Measurements from ENCODE around the gene COL18A1.

COL18A1 gene

DNA sequence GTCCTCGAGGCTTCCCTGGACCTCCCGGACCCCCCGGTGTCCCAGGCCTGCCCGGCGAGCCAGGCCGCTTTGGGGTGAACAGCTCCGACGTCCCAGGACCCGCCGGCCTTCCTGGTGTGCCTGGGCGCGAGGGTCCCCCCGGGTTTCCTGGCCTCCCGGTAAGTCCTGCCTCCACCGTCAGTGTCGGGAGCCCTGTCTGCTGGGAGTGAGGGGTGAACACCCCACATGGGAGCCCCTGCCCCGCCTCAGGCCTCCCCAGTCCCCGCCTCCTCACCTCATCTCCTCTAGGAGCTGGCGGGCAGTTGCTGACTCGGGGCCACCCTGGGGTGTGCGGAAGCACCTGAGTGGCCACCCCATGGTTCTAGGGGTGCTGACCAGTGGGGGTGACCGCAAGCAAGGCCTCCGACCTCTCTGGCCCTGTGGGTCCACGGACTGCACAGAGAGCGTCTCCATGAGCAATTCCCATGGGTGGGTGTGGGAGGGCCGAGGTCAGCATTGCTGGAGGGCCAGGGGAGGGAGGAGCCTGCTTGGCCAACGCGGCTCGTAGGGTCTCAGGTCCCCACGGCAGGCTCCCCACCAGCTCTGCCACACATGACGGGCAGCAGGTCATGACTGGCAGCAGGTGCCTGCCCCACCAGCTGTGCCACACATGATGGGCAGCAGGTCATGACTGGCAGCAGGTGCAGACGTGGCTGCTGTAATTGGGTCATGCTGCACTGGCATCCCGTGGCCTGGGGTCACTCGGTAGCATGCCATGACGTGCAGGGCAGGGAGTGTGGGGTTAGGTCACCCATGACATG is 75.9 kb downstream of the COL18A1 start:
- DNase-seq (ENCODE audit: low read depth in 2 of 2): no peak

DNA sequence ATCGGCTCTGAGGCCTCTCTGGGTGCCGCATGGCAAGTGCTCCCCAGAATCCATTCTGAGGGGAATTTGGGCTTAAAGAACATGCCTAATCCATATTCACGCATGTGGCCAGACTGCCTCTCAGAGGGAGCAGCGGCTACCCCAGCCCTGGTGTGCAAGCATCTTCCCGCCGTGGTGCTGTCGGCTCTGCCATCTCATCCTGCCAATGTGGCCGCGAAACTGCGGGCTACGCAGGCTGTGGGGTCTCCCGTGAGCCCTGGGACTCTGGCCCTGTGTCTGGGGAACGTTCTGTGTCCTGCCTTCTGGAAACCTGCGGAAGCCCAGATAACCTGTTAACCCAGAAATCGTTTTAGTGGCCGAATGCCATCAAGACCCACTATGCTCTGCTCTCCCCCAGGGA is 76.6 kb downstream of the COL18A1 start:
- DNase-seq (ENCODE audit: low read depth in 2 of 2): no peak

DNA sequence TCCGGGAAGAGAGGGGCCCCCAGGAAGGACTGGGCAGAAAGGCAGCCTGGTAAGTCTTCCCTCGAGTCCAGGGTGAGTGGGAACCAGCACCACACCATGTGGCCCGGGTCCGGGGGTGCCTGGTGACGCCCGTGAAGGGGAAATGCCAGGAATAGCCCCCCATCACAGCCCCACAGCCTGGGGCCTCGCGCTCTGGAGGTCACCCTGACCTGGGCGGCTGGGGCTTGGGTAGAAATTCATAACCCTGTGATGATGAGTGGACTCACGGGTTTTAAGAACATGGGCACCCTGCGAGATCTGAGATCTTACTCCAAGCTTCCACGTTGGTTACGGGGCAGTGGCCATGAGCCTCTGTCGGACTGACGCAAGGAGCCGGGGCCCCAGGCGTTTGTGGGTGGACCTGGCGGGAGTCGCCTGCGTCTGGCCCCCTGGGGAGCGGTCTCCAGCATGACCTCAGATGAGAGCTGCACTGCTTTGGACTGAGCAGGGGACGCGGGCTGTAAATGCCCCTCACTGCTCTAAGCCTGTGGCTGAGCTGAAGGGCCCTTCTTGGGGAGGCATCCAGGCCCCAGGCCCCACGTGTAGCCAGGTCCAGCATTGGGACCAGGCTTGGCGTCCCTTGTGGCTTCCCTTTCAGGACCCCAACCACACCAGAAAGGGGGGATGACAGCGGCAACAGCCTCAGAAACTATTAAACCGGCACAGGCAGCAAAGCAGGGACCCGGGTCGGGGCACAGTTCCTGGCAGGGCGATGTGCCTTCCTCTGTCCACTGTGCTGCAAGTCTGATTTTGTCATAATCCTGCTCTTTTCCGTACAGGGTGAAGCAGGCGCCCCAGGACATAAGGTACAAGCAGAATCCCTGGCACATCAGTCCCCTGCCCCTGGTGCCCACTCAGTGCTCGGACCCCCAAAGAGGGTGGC is 77.3 kb downstream of the COL18A1 start:
- no peak for DNase-seq (ENCODE audit: low read depth in 2 of 2)

GRCh38 chr21:45482899-45483821 is 78.2 kb downstream of the COL18A1 start:
- DNase-seq (ENCODE audit: low read depth in 2 of 2): no peak

DNA sequence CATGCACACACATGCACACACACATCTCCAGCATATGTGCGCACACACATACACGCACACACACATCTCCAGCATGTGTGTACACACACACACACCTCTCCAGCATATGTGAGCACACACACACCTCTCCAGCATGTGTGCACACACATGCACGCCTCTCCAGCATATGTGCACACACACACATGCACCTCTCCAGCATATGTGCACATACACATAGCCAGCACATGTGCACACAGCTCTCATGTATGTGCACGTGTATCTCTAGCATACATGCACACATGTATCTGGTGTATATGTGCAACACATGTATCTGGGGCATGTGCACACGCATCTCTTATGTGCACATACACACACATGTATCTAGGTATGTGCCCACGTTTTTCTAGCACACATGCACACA is 79.4 kb downstream of the COL18A1 start:
- DNase-seq (ENCODE audit: low read depth in 2 of 2): no peak

DNA sequence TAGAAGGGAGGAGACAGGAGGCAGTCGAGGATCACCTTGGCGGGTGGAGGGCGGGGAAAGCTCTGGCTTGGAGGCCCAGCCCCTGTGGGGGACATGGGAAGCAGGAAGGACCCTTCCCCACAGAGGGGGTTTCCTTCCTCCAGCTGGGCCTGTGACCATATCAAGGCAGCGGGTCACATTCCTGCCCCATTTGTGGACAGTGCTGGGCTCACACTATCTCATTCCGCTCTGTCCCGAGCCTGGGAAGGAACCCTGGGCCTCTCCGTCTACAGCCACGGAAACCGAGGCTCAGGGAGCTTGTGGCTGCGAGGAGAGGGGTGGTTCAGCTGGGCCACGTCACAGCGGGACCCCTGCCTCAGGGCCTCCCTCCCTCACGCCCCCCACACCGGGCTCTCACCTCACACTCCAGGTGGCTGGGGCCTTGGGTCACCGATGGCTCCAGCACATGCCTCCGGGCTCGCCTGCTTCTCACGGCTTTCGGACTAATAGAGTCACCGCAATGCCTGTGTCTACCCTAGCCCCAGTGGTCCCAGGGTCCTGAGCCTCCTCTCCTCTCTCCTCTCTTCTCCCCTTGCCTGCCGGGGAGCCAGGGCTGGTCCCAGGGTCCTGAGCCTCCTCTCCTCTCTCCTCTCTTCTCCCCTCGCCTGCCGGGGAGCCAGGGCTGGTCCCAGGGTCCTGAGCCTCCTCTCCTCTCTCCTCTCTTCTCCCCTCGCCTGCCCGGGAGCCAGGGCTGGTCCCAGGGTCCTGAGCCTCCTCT is 80.9 kb downstream of the COL18A1 start:
- DNase-seq (ENCODE audit: low read depth in 2 of 2): no peak

DNA sequence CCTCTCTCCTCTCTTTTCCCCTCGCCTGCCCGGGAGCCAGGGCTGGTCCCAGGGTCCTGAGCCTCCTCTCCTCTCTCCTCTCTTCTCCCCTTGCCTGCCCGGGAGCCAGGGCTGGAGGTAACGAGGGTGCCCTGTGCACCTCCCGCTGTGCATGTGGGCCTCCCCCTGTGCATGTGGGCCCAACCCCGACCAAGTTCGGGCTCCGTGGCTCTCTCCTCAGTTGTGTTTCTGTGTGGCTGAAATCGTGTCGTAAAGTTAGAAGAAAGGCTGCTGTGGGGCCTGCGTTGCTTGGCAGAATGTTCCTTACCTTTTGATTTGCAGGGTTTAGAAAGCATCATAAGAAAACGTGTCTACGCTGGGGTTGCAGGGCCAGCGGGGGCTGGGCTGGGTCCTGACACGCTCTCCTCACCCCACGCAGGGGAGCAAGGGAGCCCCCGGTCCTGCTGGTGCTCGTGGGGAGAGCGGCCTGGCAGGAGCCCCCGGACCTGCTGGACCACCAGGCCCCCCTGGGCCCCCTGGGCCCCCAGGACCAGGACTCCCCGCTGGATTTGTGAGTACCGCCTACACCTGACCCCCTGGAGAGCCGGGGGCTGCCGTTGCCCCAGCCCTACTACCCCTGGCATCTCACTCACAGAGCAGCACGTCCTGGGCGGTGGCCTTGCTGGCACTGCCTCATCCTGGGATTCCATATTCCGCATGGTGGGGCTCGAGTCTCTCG is 81.6 kb downstream of the COL18A1 start:
- no peak for DNase-seq (ENCODE audit: low read depth in 2 of 2)

- no peak for DNase-seq (ENCODE audit: low read depth in 2 of 2)
Observed at GRCh38 chr21:45487161-45487806, 82.3 kb downstream of the COL18A1 start.

GRCh38 chr21:45487891-45488600 is 83.1 kb downstream of the COL18A1 start:
- no peak for DNase-seq (ENCODE audit: low read depth in 2 of 2)

DNA sequence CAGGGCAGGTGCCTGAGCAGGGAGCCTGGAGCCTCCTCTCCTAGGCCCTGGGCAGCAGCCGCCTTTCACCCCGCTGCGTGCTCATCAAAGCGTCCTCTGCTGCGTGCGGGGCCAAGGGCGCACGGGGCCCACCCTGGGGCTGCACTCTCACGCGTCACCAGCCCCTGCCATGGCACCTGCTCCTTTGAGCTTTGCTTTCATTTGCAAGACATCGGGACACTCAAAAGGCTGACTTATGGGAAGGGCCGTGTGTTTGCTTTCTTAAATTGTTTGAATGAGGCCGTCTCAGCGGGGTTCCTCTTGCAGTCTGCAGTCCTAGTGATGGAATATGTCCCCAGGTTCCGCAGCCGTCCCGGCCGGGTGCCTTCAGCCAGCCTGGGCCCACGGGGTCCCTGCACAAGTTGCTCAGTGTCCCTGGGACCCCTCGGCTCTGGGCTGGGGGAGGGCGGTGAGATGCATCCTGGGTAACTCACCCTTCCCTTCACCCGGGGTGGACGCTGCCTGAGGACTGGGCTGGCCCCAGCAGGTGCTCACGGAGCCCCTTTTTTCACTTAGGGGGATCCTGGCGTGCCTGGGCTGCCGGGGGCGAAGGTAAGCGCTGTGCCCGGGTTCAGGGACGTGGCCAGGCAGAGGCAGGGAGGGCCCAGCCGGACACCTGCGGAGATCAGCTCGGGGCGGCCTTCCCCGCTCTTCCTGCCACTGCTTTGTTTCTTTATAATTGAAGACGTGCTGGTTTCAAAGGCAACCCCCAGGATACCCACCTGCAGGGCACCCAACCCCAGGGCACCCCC is 84.2 kb downstream of the COL18A1 start:
- DNase-seq (ENCODE audit: low read depth in 2 of 2): no peak

- DNase-seq (ENCODE audit: low read depth in 2 of 2): no peak
Observed at GRCh38 chr21:45489722-45489982, 84.7 kb downstream of the COL18A1 start.

DNA sequence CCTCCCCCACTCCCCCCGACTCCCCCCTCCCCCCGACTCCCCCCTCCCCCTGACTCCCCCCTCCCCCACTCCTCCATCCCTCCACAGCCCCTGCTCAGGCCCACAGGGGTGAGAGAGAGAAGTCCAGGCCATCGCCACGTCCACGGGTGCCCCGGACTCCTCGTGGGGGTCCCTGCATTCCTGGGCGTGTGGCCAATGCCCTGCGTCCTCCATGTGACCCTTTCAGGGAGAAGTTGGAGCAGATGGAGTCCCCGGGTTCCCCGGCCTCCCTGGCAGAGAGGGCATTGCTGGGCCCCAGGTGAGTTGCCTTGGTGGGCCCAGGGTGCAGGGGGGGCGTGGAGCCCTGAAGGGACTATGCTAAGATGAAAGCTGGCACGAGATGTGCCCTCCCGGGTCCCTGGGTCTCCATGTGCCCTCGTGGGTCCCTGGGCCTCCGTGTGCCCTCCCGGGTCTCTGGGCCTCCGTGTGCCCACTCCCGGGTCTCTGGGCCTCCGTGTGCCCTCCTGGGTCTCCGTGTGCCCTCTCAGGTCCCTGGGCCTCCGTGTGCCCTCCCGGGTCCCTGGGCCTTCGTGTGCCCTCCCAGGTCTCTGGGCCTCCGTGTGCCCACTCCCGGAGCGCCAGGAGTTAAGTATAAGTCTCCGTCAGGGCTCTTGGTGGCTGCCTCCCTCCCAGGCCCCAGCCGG is 85.2 kb downstream of the COL18A1 start:
- DNase-seq (ENCODE audit: low read depth in 2 of 2): no peak

GRCh38 chr21:45491056-45491455 is 86.1 kb downstream of the COL18A1 start:
- DNase-seq (ENCODE audit: low read depth in 2 of 2): no peak

DNA sequence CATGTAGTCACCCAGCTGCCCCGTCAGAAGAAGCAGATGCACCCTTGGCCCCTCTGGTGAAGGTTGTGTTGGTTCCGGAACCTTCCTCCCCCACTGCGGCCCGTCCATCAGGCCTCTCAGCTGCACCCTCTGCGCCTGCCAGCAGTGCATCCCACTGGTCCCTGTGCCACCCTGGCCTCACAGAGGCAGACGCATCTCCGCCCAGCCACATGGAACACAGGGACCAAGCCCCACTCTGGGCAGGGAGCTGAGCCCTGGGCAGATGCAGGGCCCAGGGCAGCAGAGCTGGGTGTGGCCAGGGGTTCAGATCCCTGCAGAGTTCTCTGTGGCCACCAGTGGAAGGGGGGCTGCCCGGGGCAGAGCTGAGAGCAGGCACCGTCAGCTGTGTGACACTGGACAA is 86.7 kb downstream of the COL18A1 start:
- no peak for DNase-seq (ENCODE audit: low read depth in 2 of 2)

DNA sequence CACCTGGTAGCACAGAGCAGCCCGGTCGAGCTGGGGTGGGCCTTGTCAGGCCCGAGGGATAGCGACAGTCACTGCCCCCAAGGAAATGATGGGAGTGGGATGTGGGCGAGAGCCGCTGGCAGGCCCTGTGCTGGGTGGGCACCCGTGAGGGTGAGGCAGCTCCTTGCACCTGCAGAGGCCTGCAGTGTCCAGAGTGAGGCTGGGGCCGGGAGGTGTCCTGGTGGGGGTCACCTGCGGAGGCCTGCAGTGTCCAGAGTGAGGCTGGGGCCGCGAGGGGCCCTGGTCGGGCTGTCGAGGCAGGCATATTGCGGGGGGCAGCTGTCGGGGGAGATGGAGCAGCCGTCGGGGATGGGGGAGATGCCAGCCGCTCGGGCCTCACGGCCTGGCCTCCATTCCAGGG is 87.8 kb downstream of the COL18A1 start:
- no peak for DNase-seq (ENCODE audit: low read depth in 2 of 2)

- no peak for DNase-seq (ENCODE audit: low read depth in 2 of 2)
Observed at GRCh38 chr21:45493401-45494001, 88.5 kb downstream of the COL18A1 start.

DNA sequence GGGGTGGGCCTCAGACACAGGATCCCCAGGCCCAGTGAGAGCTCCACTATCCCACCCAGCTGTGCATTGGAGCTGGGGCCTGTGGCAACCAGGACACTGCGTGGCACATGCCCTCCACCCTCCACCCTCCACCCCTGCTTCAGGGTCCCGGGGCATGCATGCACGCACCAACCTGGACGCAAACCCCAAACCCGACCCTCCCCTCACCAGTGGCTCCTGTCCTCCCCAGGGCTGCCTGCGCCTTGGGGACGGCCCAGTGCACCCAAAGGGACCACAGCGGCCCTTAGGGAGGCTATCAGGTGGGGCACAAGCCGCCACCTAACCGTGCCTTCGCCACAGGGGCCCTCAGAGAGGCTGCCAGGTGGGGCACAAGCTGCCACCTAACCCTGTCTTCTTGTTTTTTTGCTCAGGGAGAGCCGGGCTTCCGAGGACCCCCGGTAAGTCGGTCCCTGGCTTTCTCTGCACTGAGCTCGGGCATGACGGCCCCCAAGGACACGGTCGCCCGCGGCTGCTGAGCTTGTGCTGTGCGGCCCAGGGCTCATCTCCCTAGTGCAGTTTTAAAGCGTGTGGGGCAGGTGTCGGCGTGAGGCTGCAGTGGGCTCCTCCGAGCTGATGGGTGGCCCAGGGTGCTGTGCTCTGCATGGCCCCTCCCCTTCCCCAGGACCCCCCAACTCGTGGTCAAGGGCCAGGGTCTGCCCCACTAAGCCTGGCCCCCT is 89.3 kb downstream of the COL18A1 start:
- DNase-seq (ENCODE audit: low read depth in 2 of 2): no peak
